ENCODE measurements around the gene ZNF827.
A peak's percentile ranks its signal among the peaks of the same experiment; 100 is the strongest.

Gene ZNF827

GRCh38 chr4:145760961-145761929 lies 177.4 kb downstream of the ZNF827 start:
- DNase-seq (ENCODE audit: low read depth): no peak

GRCh38 chr4:145760176-145760575 lies 178.4 kb downstream of the ZNF827 start:
- DNase-seq (ENCODE audit: low read depth): no peak

DNA sequence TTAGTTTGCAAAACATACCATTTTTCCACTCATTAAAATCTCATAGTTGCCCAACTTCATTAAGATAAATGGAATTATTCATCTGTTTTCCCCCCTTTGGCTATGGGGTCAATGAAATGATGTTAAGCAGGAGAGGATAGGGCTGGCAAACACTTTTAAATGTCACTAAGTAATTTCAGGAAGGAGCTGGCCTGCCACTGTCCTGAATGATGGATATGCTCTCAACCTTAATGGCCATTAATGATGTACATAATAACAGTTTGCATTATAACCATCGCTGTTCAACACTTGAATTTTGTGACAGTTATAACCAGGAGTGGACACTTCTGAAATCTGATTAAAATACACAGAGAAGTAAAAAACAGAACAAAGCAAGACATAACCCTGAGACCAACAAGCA lies 181.4 kb downstream of the ZNF827 start:
- DNase-seq (ENCODE audit: low read depth): no peak

DNA sequence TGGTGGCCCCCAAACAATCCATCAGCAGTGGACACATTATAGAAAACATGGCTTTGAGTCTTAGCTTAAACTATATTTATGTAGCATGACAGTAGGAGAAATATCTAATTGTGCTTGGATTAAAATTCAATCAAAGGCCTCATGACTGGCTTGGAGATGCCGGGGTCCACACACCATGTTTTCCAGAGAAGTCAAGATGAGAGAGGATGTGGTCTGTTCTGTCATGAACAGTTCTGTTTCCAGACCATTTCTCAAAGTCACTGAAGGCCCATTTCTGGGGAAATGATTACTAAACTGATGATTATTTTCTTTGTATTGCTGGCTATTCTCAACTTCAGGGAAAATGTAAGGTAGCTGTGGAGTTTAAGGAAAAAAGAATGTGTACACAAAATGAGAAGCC lies 182.4 kb downstream of the ZNF827 start:
- DNase-seq (ENCODE audit: low read depth): no peak

DNA sequence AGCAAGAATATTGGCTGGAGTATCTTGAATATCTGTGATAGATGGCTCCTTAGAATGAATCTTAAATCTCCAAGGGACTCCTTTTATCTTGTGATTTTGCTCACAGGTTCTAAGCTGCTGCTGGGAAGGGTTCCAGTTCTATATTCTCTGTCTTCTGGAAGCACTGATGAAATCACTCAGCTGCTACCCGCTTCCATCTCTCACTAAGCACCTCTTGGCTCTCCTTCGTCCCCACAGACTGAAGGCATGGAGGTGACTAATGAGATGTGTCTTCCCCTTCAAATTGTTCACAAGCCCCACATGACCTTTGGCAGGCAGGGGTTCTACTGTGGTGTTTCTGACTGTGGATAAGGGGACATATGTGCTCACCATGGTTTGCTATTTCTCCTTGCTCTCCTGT lies 182.8 kb downstream of the ZNF827 start:
- DNase-seq (ENCODE audit: low read depth): no peak

DNA sequence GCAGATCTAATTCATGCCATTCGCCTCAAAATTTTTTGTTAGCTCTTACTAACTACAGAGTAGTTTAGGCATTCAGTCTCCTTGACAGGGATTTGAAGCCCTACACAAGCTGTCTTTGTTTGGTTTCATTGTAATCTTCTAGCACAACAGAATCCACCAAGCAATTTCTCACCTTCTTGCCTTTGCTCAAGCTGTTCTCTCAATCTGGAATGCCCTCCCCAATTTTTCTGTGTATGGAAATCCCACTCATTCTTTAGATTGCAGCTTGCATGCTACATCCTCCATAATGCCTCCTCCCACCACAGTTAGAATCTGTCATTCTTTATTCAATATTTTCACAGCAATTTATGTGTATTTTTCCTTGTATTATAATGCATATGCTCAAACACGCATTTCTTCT lies 195.0 kb downstream of the ZNF827 start:
- no peak for DNase-seq (ENCODE audit: low read depth)

DNA sequence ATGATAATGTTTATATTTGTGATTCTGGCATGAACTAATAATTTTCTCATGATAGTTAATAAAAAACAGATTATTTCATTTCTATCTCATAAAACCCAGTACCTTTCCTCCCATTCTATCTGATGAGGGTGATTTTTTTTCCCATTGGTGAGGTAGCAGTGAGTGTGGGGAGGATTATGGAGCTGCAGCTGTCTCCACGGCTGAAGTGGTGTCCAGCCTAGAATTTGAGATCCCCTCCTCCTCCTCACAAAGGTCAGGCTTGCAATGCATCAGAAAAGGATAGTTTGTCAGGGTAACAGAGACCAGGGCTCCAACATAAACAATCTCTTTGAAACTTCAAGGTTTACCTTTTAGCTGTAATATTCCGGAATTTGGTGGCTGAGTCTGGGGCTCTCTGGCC lies 197.8 kb downstream of the ZNF827 start:
- DNase-seq (ENCODE audit: low read depth): no peak

GRCh38 chr4:145739845-145740244 lies 198.8 kb downstream of the ZNF827 start:
- no peak for DNase-seq (ENCODE audit: low read depth)

DNA sequence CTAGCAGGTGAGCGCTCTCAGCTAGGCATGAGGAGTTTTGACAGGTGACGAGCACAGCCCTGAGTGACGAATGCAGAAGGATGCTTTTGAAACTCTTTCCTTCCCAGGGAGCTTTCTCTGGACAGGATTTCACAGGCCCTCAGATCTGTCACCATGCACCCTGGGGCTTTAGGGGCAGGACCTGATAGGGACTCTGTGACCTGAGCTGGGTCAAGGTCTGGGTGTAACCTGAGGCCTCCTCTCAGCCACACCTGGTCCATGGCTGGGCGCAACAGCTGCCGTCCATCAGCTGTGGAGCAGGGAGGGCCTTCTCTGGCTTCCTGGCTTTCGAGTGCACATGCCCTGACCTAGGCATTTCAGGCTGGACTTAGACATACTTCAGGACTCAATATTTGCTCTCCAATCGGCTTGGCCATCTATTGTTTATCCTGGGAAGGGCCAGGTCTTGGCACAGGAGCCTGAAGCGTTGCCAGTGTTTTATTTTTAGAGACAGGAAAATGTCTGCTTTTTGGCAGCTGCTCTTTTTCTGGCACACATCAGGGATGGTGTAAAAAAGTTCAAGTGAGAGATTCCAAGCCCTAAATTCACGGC lies 202.3 kb downstream of the ZNF827 start:
- no peak for DNase-seq (ENCODE audit: low read depth)

DNA sequence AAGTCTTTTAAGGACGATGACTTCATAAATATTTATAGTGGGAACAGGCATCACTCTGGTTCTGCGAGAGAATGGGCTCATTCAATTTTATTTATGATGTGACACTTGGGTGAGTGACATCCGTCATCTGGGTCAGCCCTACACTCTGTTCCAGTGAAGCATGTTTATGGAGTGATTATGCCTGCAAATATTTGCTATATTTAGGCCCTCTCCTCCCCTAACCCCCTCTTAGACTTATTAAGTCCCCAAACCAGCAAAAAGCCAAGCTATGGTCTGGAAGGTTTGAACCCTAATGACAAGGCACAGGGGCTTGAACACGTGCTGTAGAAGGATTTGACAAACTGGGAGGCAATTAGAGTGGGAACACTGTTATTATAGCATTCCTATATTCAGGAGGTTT lies 202.8 kb downstream of the ZNF827 start:
- no peak for DNase-seq (ENCODE audit: low read depth)

GRCh38 chr4:145735347-145735675 lies 203.3 kb downstream of the ZNF827 start:
- DNase-seq (ENCODE audit: low read depth): no peak

DNA sequence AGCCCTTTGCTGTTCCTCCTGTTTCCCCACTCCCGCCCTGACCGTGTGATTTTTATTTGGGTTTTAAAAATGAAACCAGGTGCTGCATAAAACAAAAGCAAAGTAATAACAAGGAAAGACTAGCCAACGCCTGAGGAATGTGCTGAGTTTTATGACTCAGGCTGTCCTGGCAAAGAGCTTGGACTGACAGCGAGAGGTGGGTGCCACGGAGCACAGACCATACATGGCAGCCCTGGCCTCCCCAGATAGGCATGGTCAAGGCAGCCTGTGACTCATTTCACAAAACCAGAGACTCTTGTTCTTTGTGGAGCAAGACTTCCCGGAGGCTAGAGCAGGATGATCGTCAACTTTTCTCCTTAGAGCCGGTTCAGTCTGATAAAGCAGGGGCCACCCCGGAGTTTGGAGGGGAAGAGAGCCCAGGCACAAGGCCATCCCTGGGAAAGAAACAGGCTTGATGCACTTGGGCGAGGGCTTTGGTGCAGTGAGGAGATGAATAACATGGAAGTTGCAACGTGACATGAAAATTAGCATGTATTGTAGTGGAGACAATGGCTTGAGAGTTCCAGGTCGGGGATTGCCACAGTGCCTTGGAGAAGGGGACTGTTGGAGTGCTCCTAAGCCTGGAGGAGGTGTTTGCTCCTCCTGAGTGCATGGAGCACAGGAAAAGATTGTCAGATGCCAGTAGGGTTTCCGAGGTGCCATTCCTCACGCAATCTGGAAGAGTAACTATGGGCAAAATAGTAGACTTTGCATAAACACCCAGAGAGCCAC lies 203.9 kb downstream of the ZNF827 start:
- no peak for DNase-seq (ENCODE audit: low read depth)

GRCh38 chr4:145734031-145734430 lies 204.6 kb downstream of the ZNF827 start:
- DNase-seq (ENCODE audit: low read depth): no peak

- DNase-seq (ENCODE audit: low read depth): peak; percentile 62
These were observed 205.4 kb downstream of the ZNF827 start for GRCh38 chr4:145732895-145733880.

DNA sequence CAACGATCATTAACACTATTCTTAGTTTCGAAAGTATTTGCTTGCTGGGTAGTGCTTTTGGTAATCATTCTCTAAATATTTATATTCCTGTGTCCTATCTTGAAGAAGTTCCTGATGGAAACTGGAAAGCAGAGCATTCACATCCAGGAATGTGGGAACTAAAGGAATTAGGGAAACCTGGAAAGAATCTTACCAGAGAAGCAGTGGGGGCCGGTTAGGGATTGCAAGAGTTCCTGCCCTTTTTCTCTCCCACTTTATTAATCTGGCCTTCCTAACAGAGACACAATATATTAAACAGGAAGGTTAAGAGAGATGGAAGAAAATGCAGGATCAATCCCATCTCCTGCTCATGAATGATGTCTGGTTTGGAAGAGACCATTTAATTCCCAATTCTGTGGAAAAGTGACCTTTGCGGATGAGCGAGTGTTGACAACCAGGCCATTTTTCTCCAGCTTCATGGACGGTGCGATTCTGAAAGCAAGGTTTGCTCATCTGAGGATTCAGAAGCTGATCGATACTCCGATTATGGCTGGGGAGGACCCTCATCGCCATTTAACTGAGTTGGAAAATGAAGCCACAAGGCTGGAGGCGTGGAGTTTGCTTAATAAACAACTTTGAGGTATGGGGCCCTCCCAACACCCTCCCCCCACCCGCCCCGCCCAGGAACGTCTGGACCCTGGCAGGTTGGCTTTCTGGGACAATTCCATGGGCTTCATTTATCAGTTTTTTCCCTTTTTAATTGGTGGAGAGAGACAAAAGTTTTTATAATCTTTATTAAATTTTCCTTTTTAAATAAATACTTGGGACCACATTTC lies 206.4 kb downstream of the ZNF827 start:
- no peak for DNase-seq (ENCODE audit: low read depth)

GRCh38 chr4:145731028-145731427 lies 207.6 kb downstream of the ZNF827 start:
- DNase-seq (ENCODE audit: low read depth): no peak

- DNase-seq (ENCODE audit: low read depth): no peak
These were observed 208.6 kb downstream of the ZNF827 start for GRCh38 chr4:145730026-145730425.

DNA sequence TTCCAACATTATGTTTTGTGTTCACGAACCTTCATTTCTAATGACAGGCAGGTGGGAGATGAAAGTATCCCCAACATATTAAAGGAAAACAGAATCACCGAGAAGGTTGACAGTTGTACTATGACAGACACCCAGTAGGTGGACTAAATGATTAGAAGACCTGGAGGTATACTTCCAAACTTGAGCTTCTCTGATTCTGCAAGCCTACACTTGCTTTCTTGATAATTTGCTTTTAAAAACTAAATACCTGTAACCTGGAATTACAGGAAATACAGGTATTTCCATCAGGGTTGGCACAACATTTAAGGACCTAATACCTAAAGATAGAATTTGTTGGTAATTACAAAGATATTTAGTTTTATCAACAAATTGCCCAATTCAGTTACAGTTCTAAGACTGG lies 215.3 kb downstream of the ZNF827 start:
- DNase-seq (ENCODE audit: low read depth): no peak

- no peak for DNase-seq (ENCODE audit: low read depth)
These were observed 216.1 kb downstream of the ZNF827 start for GRCh38 chr4:145722561-145722960.

DNA sequence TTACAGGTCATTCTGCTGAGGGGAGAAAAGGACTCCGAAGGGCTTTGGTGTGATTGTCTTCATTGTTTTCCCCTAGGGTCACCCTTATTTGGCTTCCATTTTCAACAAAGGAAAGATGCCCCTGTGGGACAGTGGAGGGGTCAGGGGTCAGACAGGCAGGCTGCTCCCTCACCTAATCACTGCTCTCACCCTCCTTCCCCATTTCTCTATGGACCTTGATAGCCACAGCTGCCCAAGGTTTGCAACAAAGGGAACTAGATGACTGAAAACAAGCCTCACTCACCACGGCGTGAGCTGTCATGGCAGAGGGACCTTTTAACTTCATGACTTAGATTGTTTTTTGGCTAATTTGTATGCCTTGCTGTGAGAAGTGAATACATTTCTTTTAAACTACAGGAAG lies 218.0 kb downstream of the ZNF827 start:
- DNase-seq (ENCODE audit: low read depth): no peak

Data from T-helper 22 cell (primary cell).